ENCODE measurements around the gene CAMK2N1. TPM values are rescaled to one million over a fixed set of nuclear protein-coding genes. Genes with fewer than 3 reads are reported as not detected.

The CAMK2N1 gene
- total and polyA plus RNA-seq, 10 of the 15 experiments (the other 5 are each of a cell fraction or from before 2014, with no cell fraction given) = 0.23 TPM; not detected in 9

- ATAC-seq = no peak
Measured at GRCh38 chr1:20469406-20470076, 16.5 kb downstream of the CAMK2N1 start.

GRCh38 chr1:20466273-20466672 lies 19.7 kb downstream of the CAMK2N1 start:
- ChIA-PET CTCF (interaction anchor here (0.6 kb wide), 2 partner anchors 20 to 466 kb away, joined by 3 read pairs; no protein-coding TSS in a partner anchor), SMC1A (ENCODE audit: uncharacterized antibody, unreplicated experiment) (interaction anchor here (1.2 kb wide), 1 partner anchor 13 kb away, joined by 3 read pairs; no protein-coding TSS in a partner anchor), RAD21 (ENCODE audit: unreplicated experiment) (interaction anchor here (1.1 kb wide), 1 partner anchor 28 kb away, joined by 5 read pairs; no protein-coding TSS in a partner anchor), POLR2A (no interaction called here)
- intact Hi-C loops (cut with micrococcal nuclease; ENCODE audit: unreplicated experiment) (no loop called here), in situ Hi-C loops (cut with MboI) (no loop called here)
- no peak overlapping the region for H3K4me2 ChIP-seq (ENCODE audit: control insufficient read depth, insufficient read depth)
- no peaks in the 10 kb centered on the region; the same call in 2 of the 3 replicates for H3K9me3 ChIP-seq (replicated peaks; ENCODE audit: control insufficient read depth, insufficient read depth, low read length)
- H3K27ac ChIP-seq (ENCODE audit: control insufficient read depth, insufficient read depth) = no peak overlapping the region
- no peak overlapping the region for H3K4me3 ChIP-seq
- no TSS peak for BruUV-seq (replicated peaks)
- FAIRE-seq = no peak
- WGBS (ENCODE audit: insufficient coverage, insufficient replicate concordance, low lambda C conversion rate, missing lambda C conversion rate) = 0% methylated on average over 9 of the region's 9 CpGs
- no peak overlapping the region for H2AFZ ChIP-seq (ENCODE audit: control insufficient read depth, low read depth, low read length)
- no peaks in the 10 kb centered on the region for H3K79me2 ChIP-seq (ENCODE audit: control insufficient read depth, insufficient read depth, low read length)
- H3K36me3 ChIP-seq (ENCODE audit: control insufficient read depth in 2 of 2, insufficient read depth in 2 of 2, low read length in 1 of 2) = no peaks in the 10 kb centered on the region
- H3K9ac ChIP-seq (ENCODE audit: control insufficient read depth, insufficient read depth, low read length) = no peak overlapping the region
- H3K27me3 ChIP-seq (replicated peaks in 1 of 2; ENCODE audit: control insufficient read depth in 2 of 2, insufficient read depth in 2 of 2, low read length in 1 of 2) = no peaks in the 10 kb centered on the region; a peak in 1 of 4 replicates
- no peaks in the 10 kb centered on the region for H4K20me1 ChIP-seq (ENCODE audit: control insufficient read depth, insufficient read depth)
- no peaks in the 10 kb centered on the region for H3K4me1 ChIP-seq (ENCODE audit: control insufficient read depth, insufficient read depth, low read length)
- no peak for DNase-seq (ENCODE audit: low read depth, low spot score)
- peak; percentile 45 for ATAC-seq
- TF ChIP-seq ATF7 (IDR thresholded peaks at IDR 0.05; ENCODE audit: low read depth) (no peak), ZNF274 (IDR thresholded peaks at IDR 0.05; ENCODE audit: insufficient read depth, insufficient read length) (no peak), BCL3 (IDR thresholded peaks at IDR 0.05; ENCODE audit: borderline replicate concordance, insufficient read depth, low read depth, low read length, poor library complexity, severe bottlenecking) (no peak), POU2F2 (IDR thresholded peaks at IDR 0.05; ENCODE audit: borderline replicate concordance, low read depth, low read length) (no peak), ATF3 (IDR thresholded peaks at IDR 0.05; ENCODE audit: borderline replicate concordance, extremely low read depth, low read depth, low read length) (no peak), HDAC6 (IDR thresholded peaks at IDR 0.05; ENCODE audit: unreplicated experiment) (no peak), EGR1 (IDR thresholded peaks at IDR 0.05; ENCODE audit: borderline replicate concordance in 1 of 2, low read depth in 2 of 2, low read length in 2 of 2) (peak in 1 of 2 experiments; percentile 62; a peak in 1 of 3 replicates), CBX5 (IDR thresholded peaks at IDR 0.05; ENCODE audit: low read depth) (no peak), ZNF217 (IDR thresholded peaks at IDR 0.05) (no peak)

More at GRCh38 chr1:20469406-20470076, 16.5 kb downstream of the CAMK2N1 start:
- DNase-seq (ENCODE audit: low read depth, low spot score) (no peak), FAIRE-seq (no peak)
- POLR2A ChIA-PET = no interaction called here
- Histone ChIP-seq H2AFZ (ENCODE audit: control insufficient read depth, low read depth, low read length) (no peak overlapping the region), H3K36me3 (ENCODE audit: control insufficient read depth in 2 of 2, insufficient read depth in 2 of 2, low read length in 1 of 2) (no peaks in the 10 kb centered on the region), H3K4me2 (ENCODE audit: control insufficient read depth, insufficient read depth) (no peak overlapping the region), H3K4me1 (ENCODE audit: control insufficient read depth, insufficient read depth, low read length) (no peaks in the 10 kb centered on the region), H3K9me3 (replicated peaks; ENCODE audit: control insufficient read depth, insufficient read depth, low read length) (no peaks in the 10 kb centered on the region), H3K79me2 (ENCODE audit: control insufficient read depth, insufficient read depth, low read length) (no peaks in the 10 kb centered on the region), H3K4me3 (no peak overlapping the region), H4K20me1 (ENCODE audit: control insufficient read depth, insufficient read depth) (no peaks in the 10 kb centered on the region), H3K27ac (ENCODE audit: control insufficient read depth, insufficient read depth) (no peak overlapping the region), H3K27me3 (replicated peaks in 1 of 2; ENCODE audit: control insufficient read depth in 2 of 2, insufficient read depth in 2 of 2, low read length in 1 of 2) (no peaks in the 10 kb centered on the region; a peak in 2 of 4 replicates), H3K9ac (ENCODE audit: control insufficient read depth, insufficient read depth, low read length) (no peak overlapping the region)
- WGBS (ENCODE audit: insufficient coverage, insufficient replicate concordance, low lambda C conversion rate, missing lambda C conversion rate) = 5% methylated on average over 1 of the region's 1 CpG
- TF ChIP-seq FOS (IDR thresholded peaks at IDR 0.05; ENCODE audit: borderline replicate concordance, extremely low read depth, insufficient read length) (no peak), FOXM1 (IDR thresholded peaks at IDR 0.05; ENCODE audit: low read depth, low read length) (no peak), IKZF2 (IDR thresholded peaks at IDR 0.05) (no peak), GABPA (IDR thresholded peaks at IDR 0.05; ENCODE audit: low read depth) (no peak), ZNF217 (IDR thresholded peaks at IDR 0.05) (no peak), BCL11A (IDR thresholded peaks at IDR 0.05; ENCODE audit: low read depth, low read length) (no peak), SRF (IDR thresholded peaks at IDR 0.05; ENCODE audit: low read depth in 2 of 2, low read length in 2 of 2) (no peak), DPF2 (IDR thresholded peaks at IDR 0.05) (no peak), ETV6 (conservative IDR thresholded peaks at IDR 0.05 in 1 of 2, IDR thresholded peaks at IDR 0.05 in 1 of 2; ENCODE audit: borderline replicate concordance in 1 of 2, low read depth in 1 of 2) (no peak), WRNIP1 (IDR thresholded peaks at IDR 0.05; ENCODE audit: borderline replicate concordance, low read depth, low read length) (no peak), IRF4 (IDR thresholded peaks at IDR 0.05; ENCODE audit: low read depth, low read length) (no peak), ZZZ3 (IDR thresholded peaks at IDR 0.05; ENCODE audit: control insufficient read depth, insufficient read length, low read depth) (no peak), CBFB (IDR thresholded peaks at IDR 0.05; ENCODE audit: low read depth) (no peak)
- SMC1A ChIA-PET (ENCODE audit: uncharacterized antibody, unreplicated experiment) = no interaction called here
- intact Hi-C loops (cut with micrococcal nuclease; ENCODE audit: unreplicated experiment) (no loop called here), in situ Hi-C loops (cut with MboI) (no loop called here)
- RAD21 ChIA-PET (ENCODE audit: unreplicated experiment) = no interaction called here
- BruUV-seq (replicated peaks) = no TSS peak
- CTCF ChIA-PET = interaction anchor here (1.0 kb wide), 1 partner anchor 24 kb away, joined by 3 read pairs; no protein-coding TSS in a partner anchor
